Endothelial cell of hepatic sinusoid (primary cell): Measurements from ENCODE around the gene PXMP2.

Experiments
- in situ Hi-C: cut with HindIII; loops from 2 replicates; pipeline ENCODE4 v1.10.0; 2017; ENCODE audit warnings: low sequenced_read_pairs

Gene PXMP2

DNA sequence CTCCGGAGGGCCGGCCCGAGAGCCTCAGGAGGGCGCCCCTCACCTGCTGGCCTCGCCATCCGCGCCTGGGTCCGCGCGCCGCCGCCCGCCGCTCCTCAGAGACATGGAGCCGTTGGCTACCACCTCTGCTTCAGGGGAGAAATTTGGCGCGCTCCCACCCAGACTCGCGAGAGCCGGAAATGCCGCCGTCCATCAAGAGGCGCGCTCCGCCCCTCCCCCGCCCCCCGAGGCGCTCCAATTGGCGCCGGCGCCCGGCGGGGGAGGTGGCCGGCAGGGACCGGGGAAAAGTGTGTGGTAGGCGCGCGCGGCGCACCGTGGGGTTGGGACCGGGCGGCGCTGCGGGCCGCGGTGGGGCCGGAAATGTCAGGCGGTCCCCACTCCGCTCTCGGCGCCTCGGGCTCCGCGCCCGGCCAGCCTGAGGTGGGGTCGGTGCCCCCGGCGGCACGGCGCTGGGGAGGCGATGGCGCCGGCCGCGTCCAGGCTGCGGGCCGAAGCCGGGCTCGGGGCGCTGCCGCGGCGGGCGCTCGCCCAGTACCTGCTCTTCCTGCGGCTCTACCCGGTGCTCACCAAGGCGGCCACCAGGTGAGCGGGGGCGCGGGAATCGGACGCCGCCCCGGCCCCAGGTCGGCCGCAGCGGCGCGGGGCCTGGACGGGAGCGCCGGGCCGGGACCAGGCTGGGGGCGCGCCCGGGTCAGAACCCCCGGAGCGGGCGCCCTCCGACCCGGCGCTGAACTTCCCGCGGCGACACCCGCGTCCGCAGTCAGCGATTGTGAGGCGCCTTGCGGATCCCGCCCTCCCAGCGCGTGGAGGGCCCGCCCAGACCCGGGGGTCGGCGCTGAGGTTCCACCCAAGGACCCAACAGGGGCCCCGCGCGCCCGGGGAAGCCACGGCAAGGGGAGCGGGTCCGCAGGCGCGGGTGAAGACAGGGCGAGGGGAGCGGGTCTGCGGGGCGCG lies at the start of gene PXMP2, which contains the start of gene POLE:
PXMP2 (plus strand) TSS at position 377 of the 954 bp plus-strand sequence; CDS start at position 461, 84 bp downstream.
POLE (minus strand) TSS at position 132 of the 954 bp plus-strand sequence; CDS start at position 105, 27 bp downstream.
- in situ Hi-C loops: no loop called here

DNA sequence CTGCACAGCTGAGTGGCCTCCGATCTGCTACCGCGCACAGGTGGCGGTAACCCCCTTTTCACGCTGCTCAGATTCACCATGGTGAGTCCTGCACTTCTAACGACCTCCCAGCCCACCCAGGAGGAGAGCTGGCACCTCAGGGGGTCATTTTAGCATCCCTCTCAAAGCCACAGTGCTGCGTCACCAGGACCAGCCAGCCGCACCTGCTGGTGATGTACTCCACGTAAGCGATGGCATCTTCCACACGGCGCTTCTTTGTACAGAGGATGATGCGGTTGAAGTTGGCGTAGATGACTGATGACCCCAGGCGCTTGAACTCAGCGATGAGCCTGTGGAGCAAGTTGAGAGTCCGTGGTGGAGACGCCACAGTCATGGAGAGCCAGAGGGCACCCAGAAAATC lies 49.6 kb upstream of the PXMP2 start:
- in situ Hi-C loops: no loop called here

DNA sequence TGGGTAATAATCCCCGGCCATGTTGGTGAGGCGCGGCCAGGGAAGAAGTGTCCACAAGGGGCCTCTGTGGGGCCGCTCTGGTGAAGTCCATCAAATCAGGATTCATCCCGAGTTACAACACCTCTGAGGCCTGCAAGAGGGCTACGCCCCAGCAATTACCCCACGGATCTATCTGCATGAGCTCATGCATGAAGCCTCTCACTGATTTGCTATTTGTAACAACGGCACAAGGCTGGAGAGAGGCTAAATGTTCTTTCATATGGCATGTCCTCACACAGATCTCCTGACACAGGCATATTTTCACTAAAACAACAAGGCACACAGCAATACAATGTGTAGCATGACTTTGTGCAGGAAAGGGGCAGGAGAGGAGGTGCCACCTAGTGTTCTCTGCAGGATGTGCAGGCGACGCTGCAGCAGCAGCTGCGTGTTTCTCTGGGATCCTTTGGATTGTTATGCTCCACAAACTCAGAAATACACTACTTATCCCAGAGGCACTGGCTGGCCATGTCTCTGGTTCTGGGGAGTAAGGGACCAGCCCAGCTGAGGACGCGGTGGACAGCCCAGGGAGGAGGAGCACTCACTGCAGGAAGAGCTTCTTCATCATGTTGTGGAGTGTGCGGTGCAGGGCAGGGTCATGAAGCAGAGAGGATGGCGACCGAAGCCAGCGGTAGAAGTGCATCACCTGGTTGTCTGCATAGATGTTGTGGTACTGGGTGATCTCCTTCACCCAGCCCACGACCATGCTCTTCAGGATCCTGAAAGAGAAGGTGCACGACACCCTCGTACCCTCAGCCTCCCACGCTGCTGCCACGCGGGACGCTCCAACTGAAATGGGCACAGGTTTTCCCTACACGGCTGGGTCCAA lies 48.6 kb upstream of the PXMP2 start:
- in situ Hi-C loops: no loop called here

GRCh38 chr12:132639956-132640520 lies 47.3 kb upstream of the PXMP2 start:
- in situ Hi-C loops: no loop called here

GRCh38 chr12:132640936-132641335 lies 46.5 kb upstream of the PXMP2 start:
- in situ Hi-C loops: no loop called here

DNA sequence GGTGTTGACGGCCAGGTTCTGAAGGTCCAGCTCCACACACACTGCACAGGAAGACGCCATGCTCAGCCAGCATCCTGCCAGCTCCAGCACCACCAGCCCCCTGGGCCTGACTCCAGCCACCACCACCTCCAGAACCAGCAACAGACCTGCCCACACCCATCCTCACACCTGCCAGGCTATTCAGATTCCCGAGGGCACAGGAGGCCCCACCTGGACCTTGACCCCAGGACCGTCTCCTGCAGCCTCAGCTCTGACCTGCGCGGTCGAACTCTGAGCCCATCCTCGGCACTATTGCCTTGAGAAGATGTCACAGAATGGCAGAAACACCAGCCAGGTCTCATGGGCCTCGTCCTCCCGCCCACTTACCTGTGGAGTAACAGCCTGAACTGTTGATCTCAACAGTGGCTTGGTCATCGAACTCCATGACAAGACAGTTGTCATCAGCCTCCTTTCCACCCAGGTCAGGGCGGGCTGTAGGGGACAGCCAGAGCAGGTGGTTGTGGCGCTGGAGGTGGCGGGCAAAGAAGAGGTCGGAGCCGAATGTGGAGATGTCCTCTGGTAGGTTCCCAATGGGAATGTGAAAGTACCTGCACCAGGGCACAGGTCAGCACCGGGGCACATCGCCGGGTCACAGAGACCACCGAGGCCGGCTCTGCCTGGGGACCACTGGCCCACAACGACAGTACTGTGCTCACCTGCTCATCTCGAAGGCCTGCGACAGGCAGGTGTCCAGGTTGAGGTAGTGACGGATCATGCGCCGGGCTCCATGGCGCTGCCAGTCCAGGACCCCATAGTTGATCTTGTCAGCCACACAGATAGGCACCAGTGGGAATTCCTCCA lies 45.4 kb upstream of the PXMP2 start:
- in situ Hi-C loops: no loop called here

DNA sequence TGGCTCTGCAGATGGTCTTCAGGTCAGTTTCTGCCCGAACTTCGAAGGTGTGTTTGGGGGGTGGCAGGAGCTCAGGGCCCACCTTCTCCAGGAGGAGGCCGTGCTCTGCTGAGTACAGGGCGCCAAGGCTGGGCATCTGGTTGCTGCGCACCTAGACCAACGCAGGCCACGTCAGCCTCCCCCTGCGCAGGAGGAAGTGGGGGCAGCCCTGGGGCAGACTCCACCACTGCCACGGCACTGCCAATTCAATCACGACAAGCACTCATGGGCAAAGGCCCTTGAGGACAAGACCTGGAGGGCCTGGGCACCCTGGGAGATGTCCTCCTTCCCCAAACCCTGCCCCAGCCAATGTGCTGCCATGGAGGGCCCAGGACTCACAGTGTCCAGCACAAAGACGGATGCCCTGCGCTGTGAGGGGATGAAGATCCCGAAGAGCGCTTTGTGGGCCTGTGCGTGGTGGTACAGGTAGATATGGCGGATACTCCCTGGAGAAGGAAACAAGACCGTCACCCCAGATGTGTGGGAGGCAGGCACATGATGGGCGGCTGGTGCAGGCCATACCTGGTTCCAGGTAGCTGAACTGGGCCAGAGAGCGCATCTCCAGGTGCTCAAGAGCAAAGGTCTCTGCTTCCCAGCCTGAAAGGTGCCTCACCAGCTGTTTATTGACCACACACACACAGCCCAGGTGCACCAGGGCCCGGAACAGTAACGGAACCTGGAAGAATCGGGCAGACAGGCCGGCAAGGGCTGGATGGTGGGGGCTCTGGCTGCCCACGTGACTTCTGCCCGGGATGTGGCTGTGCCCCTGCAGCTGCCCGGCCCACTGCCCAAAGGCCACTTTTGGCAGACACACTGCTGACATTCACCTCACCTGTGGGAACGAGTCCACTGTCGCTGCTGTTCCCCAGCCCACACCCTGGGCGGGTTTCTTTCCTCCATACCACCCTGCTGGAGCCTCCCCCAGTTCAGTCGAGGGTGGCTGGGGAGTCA lies 44.2 kb upstream of the PXMP2 start:
- in situ Hi-C loops: no loop called here

DNA sequence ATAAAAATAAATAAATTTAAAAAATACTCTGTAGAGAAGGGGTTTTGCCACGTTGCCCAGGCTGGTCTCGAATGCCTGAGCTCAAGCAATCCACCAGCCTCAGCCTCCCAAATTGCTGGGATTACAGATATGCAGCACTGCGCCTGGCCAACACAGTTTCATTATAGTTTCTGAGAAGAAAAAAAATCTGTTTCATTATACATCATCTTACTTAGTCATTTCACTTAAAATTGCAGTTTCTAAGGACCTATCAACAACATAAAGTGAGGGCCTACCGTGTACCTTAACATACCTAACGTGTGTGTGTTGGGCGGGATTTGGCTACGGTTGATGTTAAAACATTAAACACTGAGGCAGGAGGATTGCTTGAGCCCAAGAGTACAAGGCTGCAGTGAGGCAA lies 40.5 kb upstream of the PXMP2 start:
- in situ Hi-C loops: no loop called here

DNA sequence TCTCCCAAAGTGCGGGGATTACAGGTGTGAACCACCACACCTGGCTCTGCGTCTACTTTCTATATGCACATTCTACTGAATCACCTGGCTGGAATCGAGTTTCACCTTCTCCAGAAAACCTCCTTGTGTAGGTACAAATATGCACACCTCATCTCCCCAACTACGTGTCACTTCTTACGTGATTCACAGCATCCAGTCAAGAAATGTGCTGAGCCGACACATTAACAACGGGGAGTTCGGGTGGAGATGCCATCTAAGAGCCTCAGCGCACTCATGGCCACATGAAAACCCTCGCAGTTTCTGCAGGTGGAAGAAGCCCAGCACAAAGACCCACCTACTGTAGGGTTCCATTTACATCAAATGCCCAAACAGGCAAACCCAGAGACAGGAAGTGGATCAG lies 39.5 kb upstream of the PXMP2 start:
- in situ Hi-C loops: no loop called here

- in situ Hi-C loops: no loop called here
Observed at GRCh38 chr12:132648616-132649225, 38.7 kb upstream of the PXMP2 start.

DNA sequence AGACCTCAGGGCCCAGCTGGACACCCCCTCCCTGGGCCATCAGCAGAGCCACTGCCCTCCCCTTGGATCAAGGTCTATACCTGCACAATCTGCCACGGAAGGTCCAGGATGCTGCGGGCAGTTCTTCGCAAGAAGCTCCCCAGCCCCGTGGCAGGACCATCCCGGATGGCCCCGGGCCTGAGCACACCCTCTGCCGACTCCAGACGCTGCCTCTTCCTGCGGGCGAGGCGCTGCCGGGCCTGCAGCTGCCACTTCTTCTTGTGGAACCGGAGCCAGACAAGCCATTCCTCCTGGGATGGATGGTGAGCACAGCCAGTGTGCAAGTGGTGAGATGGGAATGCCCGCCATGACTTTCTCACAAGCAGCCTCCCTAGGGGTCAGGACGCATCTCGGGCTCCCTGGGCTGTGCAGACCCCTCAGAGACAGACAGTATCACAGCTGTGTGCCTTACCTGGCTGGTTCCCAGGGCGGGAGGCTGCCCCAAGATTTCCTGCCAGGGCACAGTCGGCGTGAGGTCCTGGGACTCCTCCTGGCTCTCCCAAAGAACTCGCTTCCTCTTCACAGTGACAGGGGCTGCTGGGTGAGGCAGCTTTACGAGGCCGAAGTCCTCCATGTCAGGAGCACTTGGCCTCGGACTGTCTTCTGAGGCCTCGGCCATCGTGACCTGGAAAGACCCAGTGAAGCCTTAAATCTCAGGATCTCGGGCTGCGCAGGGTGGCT lies 38.0 kb upstream of the PXMP2 start:
- in situ Hi-C loops: no loop called here

- in situ Hi-C loops: no loop called here
Observed at GRCh38 chr12:132651444-132652100, 35.8 kb upstream of the PXMP2 start.

- in situ Hi-C loops: no loop called here
Observed at GRCh38 chr12:132653567-132654290, 33.7 kb upstream of the PXMP2 start.

DNA sequence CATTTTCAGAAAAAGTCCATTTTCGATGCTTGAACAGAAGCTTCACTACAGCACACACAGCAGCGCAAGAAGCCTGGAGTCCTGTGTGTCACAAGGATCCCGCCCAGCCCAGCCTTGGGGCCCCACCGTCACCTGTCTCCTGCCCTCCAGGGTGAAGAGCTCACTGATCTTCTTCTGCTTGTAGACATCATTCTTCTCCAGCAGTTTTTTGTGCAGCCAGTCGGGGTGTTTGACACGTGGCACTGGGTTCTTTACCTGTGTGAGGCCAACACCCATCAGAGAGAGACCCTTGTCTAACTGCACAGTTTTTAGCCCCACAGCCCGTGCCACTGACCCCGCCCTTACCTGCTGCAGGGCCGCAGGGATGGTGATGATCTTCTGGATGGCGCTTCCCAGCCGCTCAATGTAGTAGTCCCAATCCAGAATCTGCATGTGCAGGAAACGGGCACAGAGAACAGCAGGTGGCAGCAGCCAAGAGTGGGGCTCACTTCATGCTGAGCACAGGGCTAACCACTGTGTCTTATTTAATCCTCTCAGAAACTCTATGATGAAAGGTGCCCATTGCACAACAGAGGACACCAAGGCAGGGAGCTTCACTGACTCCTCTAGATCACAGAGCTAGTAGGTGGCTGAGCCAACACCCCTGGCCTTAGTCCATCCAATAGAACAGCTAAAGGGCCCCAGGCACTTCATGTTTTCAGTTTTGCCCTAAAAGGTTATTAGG lies 30.2 kb upstream of the PXMP2 start:
- in situ Hi-C loops: loop anchor here (5.0 kb wide), 1 partner anchor 40 kb away; the partner anchor contains the start of gene P2RX2

- in situ Hi-C loops: loop anchor here (5.0 kb wide), 1 partner anchor 41 kb away; the partner anchor contains the start of gene P2RX2
Observed at GRCh38 chr12:132658149-132658894, 29.1 kb upstream of the PXMP2 start.
